Measurements from ENCODE around the gene NEUROG3. TPM values are rescaled to one million over a fixed set of nuclear protein-coding genes. Genes with fewer than 3 reads are reported as not detected.

The NEUROG3 gene
- polyA plus RNA-seq, 1 experiment: not detected

- DNase-seq (ENCODE audit: low read depth): no peak
- TF ChIP-seq, protein P1, sequence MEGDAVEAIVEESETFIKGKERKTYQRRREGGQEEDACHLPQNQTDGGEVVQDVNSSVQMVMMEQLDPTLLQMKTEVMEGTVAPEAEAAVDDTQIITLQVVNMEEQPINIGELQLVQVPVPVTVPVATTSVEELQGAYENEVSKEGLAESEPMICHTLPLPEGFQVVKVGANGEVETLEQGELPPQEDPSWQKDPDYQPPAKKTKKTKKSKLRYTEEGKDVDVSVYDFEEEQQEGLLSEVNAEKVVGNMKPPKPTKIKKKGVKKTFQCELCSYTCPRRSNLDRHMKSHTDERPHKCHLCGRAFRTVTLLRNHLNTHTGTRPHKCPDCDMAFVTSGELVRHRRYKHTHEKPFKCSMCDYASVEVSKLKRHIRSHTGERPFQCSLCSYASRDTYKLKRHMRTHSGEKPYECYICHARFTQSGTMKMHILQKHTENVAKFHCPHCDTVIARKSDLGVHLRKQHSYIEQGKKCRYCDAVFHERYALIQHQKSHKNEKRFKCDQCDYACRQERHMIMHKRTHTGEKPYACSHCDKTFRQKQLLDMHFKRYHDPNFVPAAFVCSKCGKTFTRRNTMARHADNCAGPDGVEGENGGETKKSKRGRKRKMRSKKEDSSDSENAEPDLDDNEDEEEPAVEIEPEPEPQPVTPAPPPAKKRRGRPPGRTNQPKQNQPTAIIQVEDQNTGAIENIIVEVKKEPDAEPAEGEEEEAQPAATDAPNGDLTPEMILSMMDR (IDR thresholded peaks at IDR 0.05; ENCODE audit: insufficient read depth, low read depth, low read length): no peak
- no peaks in the 10 kb centered on the region for H3K36me3 ChIP-seq (ENCODE audit: control insufficient read depth, insufficient read depth, low read length)
- no peak overlapping the region for H3K4me3 ChIP-seq (ENCODE audit: low read depth, low read length)
- POLR2A ChIA-PET: no interaction called here
- peaks cover 73% of the 10 kb centered on the region for H3K27me3 ChIP-seq (ENCODE audit: control insufficient read depth, insufficient read depth, low read length)
- CTCF ChIA-PET: no interaction called here
Measured at GRCh38 chr10:69572159-69573055, 815 bp downstream of the NEUROG3 start.

GRCh38 chr10:69571618-69572158, 1.5 kb downstream of the NEUROG3 start:
- TF ChIP-seq, protein P1 (IDR thresholded peaks at IDR 0.05; ENCODE audit: insufficient read depth, low read depth, low read length): no peak
- CTCF ChIA-PET: no interaction called here
- no peaks in the 10 kb centered on the region for H3K36me3 ChIP-seq (ENCODE audit: control insufficient read depth, insufficient read depth, low read length)
- no peak overlapping the region for H3K4me3 ChIP-seq (ENCODE audit: low read depth, low read length)
- peaks cover 71% of the 10 kb centered on the region for H3K27me3 ChIP-seq (ENCODE audit: control insufficient read depth, insufficient read depth, low read length)
- POLR2A ChIA-PET: no interaction called here
- no peak for DNase-seq (ENCODE audit: low read depth)

DNA sequence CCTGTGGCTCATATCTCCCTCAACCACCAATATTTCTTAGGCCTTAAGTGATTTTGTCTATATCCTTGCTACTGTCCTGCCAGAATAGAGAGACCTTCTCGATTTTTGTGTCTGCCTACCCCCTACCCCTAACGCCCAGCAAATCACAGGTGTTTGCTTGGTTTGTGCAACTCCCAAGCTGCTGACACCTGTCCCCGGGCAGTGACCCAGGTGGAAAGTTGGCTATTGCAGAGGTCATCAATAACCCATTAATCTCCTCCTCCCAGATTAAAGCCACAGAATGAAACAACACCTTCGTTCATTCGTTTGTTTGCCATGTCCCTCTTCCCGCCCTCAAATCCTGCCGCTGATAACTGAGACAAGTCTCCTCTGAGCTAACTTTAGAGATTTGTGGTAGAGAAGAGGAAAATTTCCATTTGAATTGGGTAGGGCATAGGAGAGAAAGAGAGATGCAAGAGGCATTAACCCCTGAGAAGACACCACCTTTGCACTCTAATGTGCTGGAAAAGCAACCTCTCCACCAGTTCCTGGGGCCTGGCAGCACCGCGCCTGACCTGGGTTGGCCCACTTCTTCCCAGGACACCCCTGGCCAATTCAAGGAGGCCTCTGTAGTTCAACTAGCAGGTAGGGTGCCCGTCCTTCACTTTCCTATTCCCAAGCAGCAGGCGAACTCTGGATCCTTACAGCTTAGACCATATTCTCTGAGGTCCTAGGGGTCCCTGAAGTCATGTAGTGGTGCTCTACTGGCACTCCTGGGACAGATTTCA, 3.0 kb downstream of the NEUROG3 start:
- no peaks in the 10 kb centered on the region for H3K36me3 ChIP-seq (ENCODE audit: control insufficient read depth, insufficient read depth, low read length)
- POLR2A ChIA-PET: no interaction called here
- TF ChIP-seq, protein P1 (IDR thresholded peaks at IDR 0.05; ENCODE audit: insufficient read depth, low read depth, low read length): no peak
- DNase-seq (ENCODE audit: low read depth): no peak
- peaks cover 63% of the 10 kb centered on the region for H3K27me3 ChIP-seq (ENCODE audit: control insufficient read depth, insufficient read depth, low read length)
- H3K4me3 ChIP-seq (ENCODE audit: low read depth, low read length): no peak overlapping the region
- CTCF ChIA-PET: no interaction called here

- Histone ChIP-seq H3K4me3 (ENCODE audit: low read depth, low read length) (no peak overlapping the region), H3K36me3 (ENCODE audit: control insufficient read depth, insufficient read depth, low read length) (no peaks in the 10 kb centered on the region), H3K27me3 (ENCODE audit: control insufficient read depth, insufficient read depth, low read length) (peaks cover 56% of the 10 kb centered on the region)
- ChIA-PET POLR2A (no interaction called here), CTCF (no interaction called here)
- TF ChIP-seq, protein P1 (IDR thresholded peaks at IDR 0.05; ENCODE audit: insufficient read depth, low read depth, low read length): no peak
- DNase-seq (ENCODE audit: low read depth): no peak
Measured at GRCh38 chr10:69569396-69569934, 3.8 kb downstream of the NEUROG3 start.
